ENCODE results near the gene UMODL1. TPM values are rescaled to one million over a fixed set of nuclear protein-coding genes. Genes with fewer than 3 reads are reported as not detected.

Gene UMODL1
- total and polyA plus RNA-seq, 2 donors (not counting 1 experiment from before 2014, with no cell fraction given) = not detected

GRCh38 chr21:42140196-42140934, 69.2 kb downstream of the UMODL1 start:
- Histone ChIP-seq H3K79me2 (ENCODE audit: control insufficient read depth, insufficient read depth, low read length) (no peaks in the 10 kb centered on the region), H3K4me1 (ENCODE audit: control insufficient read depth, extremely low read depth, insufficient read depth, low read length) (no peaks in the 10 kb centered on the region), H4K20me1 (ENCODE audit: control insufficient read depth, extremely low read depth, insufficient read depth, low read length) (no peaks in the 10 kb centered on the region), H3K36me3 (ENCODE audit: control insufficient read depth, insufficient read depth, low read length) (no peaks in the 10 kb centered on the region), H3K27ac (ENCODE audit: insufficient read depth, low read length) (no peak overlapping the region), H3K27me3 (ENCODE audit: control insufficient read depth, insufficient read depth, low read length) (no peaks in the 10 kb centered on the region), H3K4me2 (ENCODE audit: extremely low read depth, insufficient read depth, low read length) (no peak overlapping the region), H3K9ac (ENCODE audit: insufficient read depth, low read length) (no peak overlapping the region), H2AFZ (ENCODE audit: low read length) (no peak overlapping the region), H3K4me3 (replicated peaks in 1 of 4; ENCODE audit: control extremely low read depth in 1 of 4, insufficient read depth in 1 of 4, low read depth in 3 of 4, low read length in 4 of 4) (no peak overlapping the region), H3K9me3 (ENCODE audit: control insufficient read depth, insufficient read depth, low read depth, low read length) (no peaks in the 10 kb centered on the region)
- no peak for TF ChIP-seq EZH2 (IDR thresholded peaks at IDR 0.05; ENCODE audit: low read length, missing control alignments)
- TF ChIP-seq CTCF (conservative IDR thresholded peaks at IDR 0.05 in 1 of 2, IDR thresholded peaks at IDR 0.05 in 1 of 2; ENCODE audit: low read depth in 1 of 2, low read length in 2 of 2) = no peak
- DNase-seq (ENCODE audit: low read depth in 2 of 2) = no peak

- Histone ChIP-seq H3K27me3 (ENCODE audit: control insufficient read depth, insufficient read depth, low read length) (no peaks in the 10 kb centered on the region), H3K79me2 (ENCODE audit: control insufficient read depth, insufficient read depth, low read length) (no peaks in the 10 kb centered on the region), H3K36me3 (ENCODE audit: control insufficient read depth, insufficient read depth, low read length) (no peaks in the 10 kb centered on the region), H3K9me3 (ENCODE audit: control insufficient read depth, insufficient read depth, low read depth, low read length) (no peaks in the 10 kb centered on the region), H4K20me1 (ENCODE audit: control insufficient read depth, extremely low read depth, insufficient read depth, low read length) (no peaks in the 10 kb centered on the region), H3K9ac (ENCODE audit: insufficient read depth, low read length) (no peak overlapping the region), H3K4me1 (ENCODE audit: control insufficient read depth, extremely low read depth, insufficient read depth, low read length) (no peaks in the 10 kb centered on the region), H3K4me3 (replicated peaks in 1 of 4; ENCODE audit: control extremely low read depth in 1 of 4, insufficient read depth in 1 of 4, low read depth in 3 of 4, low read length in 4 of 4) (no peak overlapping the region), H3K4me2 (ENCODE audit: extremely low read depth, insufficient read depth, low read length) (no peak overlapping the region), H2AFZ (ENCODE audit: low read length) (no peak overlapping the region), H3K27ac (ENCODE audit: insufficient read depth, low read length) (no peak overlapping the region)
- no peak for DNase-seq (ENCODE audit: low read depth in 2 of 2)
- TF ChIP-seq CTCF (conservative IDR thresholded peaks at IDR 0.05 in 1 of 2, IDR thresholded peaks at IDR 0.05 in 1 of 2; ENCODE audit: low read depth in 1 of 2, low read length in 2 of 2) (no peak), EZH2 (IDR thresholded peaks at IDR 0.05; ENCODE audit: low read length, missing control alignments) (no peak)
These were observed 70.5 kb downstream of the UMODL1 start for GRCh38 chr21:42141643-42142042.

- H3K27me3 ChIP-seq (ENCODE audit: control insufficient read depth, insufficient read depth, low read length) = no peaks in the 10 kb centered on the region
These were observed 71.0 kb downstream of the UMODL1 start for GRCh38 chr21:42142141-42142540.

More at GRCh38 chr21:42142141-42142540, 71.0 kb downstream of the UMODL1 start:
- Histone ChIP-seq H3K4me1 (ENCODE audit: control insufficient read depth, extremely low read depth, insufficient read depth, low read length) (no peaks in the 10 kb centered on the region), H3K36me3 (ENCODE audit: control insufficient read depth, insufficient read depth, low read length) (no peaks in the 10 kb centered on the region), H3K79me2 (ENCODE audit: control insufficient read depth, insufficient read depth, low read length) (no peaks in the 10 kb centered on the region), H2AFZ (ENCODE audit: low read length) (no peak overlapping the region), H3K4me2 (ENCODE audit: extremely low read depth, insufficient read depth, low read length) (no peak overlapping the region), H3K9ac (ENCODE audit: insufficient read depth, low read length) (no peak overlapping the region), H3K27ac (ENCODE audit: insufficient read depth, low read length) (no peak overlapping the region), H4K20me1 (ENCODE audit: control insufficient read depth, extremely low read depth, insufficient read depth, low read length) (no peaks in the 10 kb centered on the region), H3K4me3 (replicated peaks in 1 of 4; ENCODE audit: control extremely low read depth in 1 of 4, insufficient read depth in 1 of 4, low read depth in 3 of 4, low read length in 4 of 4) (no peak overlapping the region), H3K9me3 (ENCODE audit: control insufficient read depth, insufficient read depth, low read depth, low read length) (no peaks in the 10 kb centered on the region)
- no peak for TF ChIP-seq EZH2 (IDR thresholded peaks at IDR 0.05; ENCODE audit: low read length, missing control alignments)
- no peak for TF ChIP-seq CTCF (conservative IDR thresholded peaks at IDR 0.05 in 1 of 2, IDR thresholded peaks at IDR 0.05 in 1 of 2; ENCODE audit: low read depth in 1 of 2, low read length in 2 of 2)
- no peak for DNase-seq (ENCODE audit: low read depth in 2 of 2)

All from fibroblast of lung (primary cell).